ENCODE measurements around the gene PPP6R2. TPM values are rescaled to one million over a fixed set of nuclear protein-coding genes. Genes with fewer than 3 reads are reported as not detected.

PPP6R2 gene
- total RNA-seq, 1 experiment from 2014 or later, result 47.8 TPM

DNA sequence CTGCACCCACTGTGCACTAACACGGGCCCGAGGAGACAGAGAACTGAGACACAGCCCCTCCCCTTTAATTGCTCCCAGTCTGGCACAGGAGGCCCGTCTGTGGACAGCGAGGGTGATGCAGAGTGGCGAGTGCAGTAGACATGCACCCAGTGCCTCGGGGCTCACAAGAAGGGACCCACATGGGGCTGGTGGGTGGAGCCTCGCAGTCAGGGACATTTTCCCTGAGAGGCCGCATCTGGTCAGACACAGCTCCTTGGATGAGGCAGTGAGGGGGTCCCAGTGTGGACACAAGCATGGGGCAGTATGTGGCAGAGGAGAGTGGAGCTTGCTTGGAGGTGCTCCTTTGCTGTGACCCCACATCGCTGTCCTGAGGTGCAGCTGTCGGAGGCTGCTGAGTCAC lies 76.9 kb downstream of the PPP6R2 start (continued):
- TF ChIP-seq, protein P1, sequence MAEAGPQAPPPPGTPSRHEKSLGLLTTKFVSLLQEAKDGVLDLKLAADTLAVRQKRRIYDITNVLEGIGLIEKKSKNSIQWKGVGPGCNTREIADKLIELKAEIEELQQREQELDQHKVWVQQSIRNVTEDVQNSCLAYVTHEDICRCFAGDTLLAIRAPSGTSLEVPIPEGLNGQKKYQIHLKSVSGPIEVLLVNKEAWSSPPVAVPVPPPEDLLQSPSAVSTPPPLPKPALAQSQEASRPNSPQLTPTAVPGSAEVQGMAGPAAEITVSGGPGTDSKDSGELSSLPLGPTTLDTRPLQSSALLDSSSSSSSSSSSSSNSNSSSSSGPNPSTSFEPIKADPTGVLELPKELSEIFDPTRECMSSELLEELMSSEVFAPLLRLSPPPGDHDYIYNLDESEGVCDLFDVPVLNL (CRISPR knock-in tag; IDR thresholded peaks at IDR 0.05; ENCODE audit: borderline replicate concordance, low read depth), result no peak
- TF ChIP-seq ZNF219 (CRISPR knock-in tag; IDR thresholded peaks at IDR 0.05; ENCODE audit: borderline replicate concordance), result no peak
- TF ChIP-seq, protein P2, sequence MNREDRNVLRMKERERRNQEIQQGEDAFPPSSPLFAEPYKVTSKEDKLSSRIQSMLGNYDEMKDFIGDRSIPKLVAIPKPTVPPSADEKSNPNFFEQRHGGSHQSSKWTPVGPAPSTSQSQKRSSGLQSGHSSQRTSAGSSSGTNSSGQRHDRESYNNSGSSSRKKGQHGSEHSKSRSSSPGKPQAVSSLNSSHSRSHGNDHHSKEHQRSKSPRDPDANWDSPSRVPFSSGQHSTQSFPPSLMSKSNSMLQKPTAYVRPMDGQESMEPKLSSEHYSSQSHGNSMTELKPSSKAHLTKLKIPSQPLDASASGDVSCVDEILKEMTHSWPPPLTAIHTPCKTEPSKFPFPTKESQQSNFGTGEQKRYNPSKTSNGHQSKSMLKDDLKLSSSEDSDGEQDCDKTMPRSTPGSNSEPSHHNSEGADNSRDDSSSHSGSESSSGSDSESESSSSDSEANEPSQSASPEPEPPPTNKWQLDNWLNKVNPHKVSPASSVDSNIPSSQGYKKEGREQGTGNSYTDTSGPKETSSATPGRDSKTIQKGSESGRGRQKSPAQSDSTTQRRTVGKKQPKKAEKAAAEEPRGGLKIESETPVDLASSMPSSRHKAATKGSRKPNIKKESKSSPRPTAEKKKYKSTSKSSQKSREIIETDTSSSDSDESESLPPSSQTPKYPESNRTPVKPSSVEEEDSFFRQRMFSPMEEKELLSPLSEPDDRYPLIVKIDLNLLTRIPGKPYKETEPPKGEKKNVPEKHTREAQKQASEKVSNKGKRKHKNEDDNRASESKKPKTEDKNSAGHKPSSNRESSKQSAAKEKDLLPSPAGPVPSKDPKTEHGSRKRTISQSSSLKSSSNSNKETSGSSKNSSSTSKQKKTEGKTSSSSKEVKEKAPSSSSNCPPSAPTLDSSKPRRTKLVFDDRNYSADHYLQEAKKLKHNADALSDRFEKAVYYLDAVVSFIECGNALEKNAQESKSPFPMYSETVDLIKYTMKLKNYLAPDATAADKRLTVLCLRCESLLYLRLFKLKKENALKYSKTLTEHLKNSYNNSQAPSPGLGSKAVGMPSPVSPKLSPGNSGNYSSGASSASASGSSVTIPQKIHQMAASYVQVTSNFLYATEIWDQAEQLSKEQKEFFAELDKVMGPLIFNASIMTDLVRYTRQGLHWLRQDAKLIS (CRISPR knock-in tag; IDR thresholded peaks at IDR 0.05; ENCODE audit: borderline replicate concordance), result no peak

DNA sequence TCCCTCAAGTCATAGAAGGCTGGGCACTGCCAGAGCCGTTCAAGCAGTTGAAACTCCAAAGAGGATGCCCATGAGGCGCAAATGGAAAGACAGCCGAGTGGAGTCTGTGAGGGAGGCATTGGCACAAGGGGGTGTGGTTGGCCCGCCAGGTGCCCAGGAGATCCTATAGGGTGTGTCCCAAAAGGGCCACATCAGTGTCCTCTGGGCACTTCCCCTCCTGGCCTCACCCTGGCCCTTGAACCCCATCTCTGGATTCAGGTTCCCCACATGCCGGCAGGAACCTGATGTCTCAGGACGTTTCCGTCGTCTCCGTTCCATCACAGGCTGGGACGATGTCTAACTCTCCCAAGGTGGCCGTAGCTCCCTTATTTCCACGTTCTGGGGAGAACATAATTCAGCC lies 77.5 kb downstream of the PPP6R2 start:
- Mint-ChIP-seq H3K27me3 (ENCODE audit: low read depth) (no peaks in the 10 kb centered on the region), H3K4me1 (no peaks in the 10 kb centered on the region), H3K9me3 (no peaks in the 10 kb centered on the region), H3K36me3 (peaks cover 52% of the 10 kb centered on the region), H3K4me3 (no peak overlapping the region), H3K27ac (no peak overlapping the region)
- TF ChIP-seq ZNF317 (CRISPR knock-in tag; IDR thresholded peaks at IDR 0.05; ENCODE audit: borderline replicate concordance, low read depth) (no peak), NR2C2 (CRISPR knock-in tag; IDR thresholded peaks at IDR 0.05) (no peak), CREB1 (CRISPR knock-in tag; IDR thresholded peaks at IDR 0.05) (no peak), FOXK1 (CRISPR knock-in tag; IDR thresholded peaks at IDR 0.05) (no peak), ZNF138 (CRISPR knock-in tag; conservative IDR thresholded peaks at IDR 0.05) (no peak), ZNF416 (CRISPR knock-in tag; IDR thresholded peaks at IDR 0.05) (no peak), SMAD3 (CRISPR knock-in tag; IDR thresholded peaks at IDR 0.05; ENCODE audit: borderline replicate concordance) (no peak), ELF4 (CRISPR knock-in tag; IDR thresholded peaks at IDR 0.05; ENCODE audit: low read depth) (no peak), SOX15 (CRISPR knock-in tag; IDR thresholded peaks at IDR 0.05) (no peak), TEAD1 (CRISPR knock-in tag; IDR thresholded peaks at IDR 0.05) (no peak)
- TF ChIP-seq, protein P3, sequence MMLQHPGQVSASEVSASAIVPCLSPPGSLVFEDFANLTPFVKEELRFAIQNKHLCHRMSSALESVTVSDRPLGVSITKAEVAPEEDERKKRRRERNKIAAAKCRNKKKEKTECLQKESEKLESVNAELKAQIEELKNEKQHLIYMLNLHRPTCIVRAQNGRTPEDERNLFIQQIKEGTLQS (CRISPR knock-in tag; conservative IDR thresholded peaks at IDR 0.05), result no peak
- TF ChIP-seq, protein P4, sequence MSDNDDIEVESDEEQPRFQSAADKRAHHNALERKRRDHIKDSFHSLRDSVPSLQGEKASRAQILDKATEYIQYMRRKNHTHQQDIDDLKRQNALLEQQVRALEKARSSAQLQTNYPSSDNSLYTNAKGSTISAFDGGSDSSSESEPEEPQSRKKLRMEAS (CRISPR knock-in tag; IDR thresholded peaks at IDR 0.05), result no peak
- TF ChIP-seq, protein P5, sequence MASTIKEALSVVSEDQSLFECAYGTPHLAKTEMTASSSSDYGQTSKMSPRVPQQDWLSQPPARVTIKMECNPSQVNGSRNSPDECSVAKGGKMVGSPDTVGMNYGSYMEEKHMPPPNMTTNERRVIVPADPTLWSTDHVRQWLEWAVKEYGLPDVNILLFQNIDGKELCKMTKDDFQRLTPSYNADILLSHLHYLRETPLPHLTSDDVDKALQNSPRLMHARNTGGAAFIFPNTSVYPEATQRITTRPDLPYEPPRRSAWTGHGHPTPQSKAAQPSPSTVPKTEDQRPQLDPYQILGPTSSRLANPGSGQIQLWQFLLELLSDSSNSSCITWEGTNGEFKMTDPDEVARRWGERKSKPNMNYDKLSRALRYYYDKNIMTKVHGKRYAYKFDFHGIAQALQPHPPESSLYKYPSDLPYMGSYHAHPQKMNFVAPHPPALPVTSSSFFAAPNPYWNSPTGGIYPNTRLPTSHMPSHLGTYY (CRISPR knock-in tag; IDR thresholded peaks at IDR 0.05), result no peak
- TF ChIP-seq, protein P6, sequence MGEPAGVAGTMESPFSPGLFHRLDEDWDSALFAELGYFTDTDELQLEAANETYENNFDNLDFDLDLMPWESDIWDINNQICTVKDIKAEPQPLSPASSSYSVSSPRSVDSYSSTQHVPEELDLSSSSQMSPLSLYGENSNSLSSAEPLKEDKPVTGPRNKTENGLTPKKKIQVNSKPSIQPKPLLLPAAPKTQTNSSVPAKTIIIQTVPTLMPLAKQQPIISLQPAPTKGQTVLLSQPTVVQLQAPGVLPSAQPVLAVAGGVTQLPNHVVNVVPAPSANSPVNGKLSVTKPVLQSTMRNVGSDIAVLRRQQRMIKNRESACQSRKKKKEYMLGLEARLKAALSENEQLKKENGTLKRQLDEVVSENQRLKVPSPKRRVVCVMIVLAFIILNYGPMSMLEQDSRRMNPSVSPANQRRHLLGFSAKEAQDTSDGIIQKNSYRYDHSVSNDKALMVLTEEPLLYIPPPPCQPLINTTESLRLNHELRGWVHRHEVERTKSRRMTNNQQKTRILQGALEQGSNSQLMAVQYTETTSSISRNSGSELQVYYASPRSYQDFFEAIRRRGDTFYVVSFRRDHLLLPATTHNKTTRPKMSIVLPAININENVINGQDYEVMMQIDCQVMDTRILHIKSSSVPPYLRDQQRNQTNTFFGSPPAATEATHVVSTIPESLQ (CRISPR knock-in tag; IDR thresholded peaks at IDR 0.05), result no peak
- no peak for DNase-seq (ENCODE audit: low spot score)
- ATAC-seq, result no peak
- ChIA-PET POLR2A (no interaction called here), CTCF (no interaction called here)
